PC-3 (cell line): ENCODE results near the gene BEGAIN.

Source experiments
- CTCF ChIP-seq: fragments of 300-600 bp; sonication (generic); conservative IDR thresholded peaks from 2 replicates; pipeline ENCODE4 v1.5.1; 2017; ENCODE audit warnings: antibody characterized with exemption, low read depth, mild to moderate bottlenecking, low read length
- EZH2 ChIP-seq: fragments of 300-600 bp; sonication (generic); IDR thresholded peaks from one replicate; pipeline ENCODE4 v1.6.1; 2017; ENCODE audit warnings: antibody characterized with exemption, mild to moderate bottlenecking, low read length; ENCODE audit not compliant: unreplicated experiment

DNA sequence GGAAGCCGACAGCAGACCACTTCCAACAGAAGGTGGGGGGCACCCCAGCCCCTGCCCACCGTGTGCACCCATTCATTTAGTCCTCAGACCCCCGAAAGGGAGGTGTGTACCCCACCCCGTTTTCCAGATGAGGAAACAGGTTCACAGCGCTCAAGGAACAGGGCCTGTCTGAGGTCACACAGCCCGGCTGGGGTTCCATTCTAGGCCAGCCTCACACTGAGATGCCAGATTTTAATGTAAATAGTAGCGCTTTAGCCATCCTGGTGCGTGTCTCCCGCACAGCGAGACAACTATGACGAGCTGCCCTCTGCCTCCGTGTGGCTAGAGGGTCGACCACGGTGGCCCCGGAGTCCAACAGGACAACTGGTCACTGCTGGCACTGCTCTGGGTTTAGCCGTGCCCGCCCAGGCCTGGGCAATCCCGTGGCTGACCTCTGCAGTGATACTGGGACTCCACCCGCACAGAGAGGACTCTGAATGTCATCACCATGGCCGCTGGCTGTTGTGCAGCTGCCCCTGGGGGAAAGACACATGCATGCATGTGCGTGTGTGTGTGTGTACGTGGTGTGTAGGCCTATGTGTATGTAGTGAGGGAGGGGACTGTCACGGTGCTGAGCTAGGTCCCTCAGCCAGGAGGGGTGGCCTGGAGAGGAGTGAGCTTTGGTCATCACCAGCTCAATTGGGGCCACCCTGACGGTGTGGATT, 31.6 kb downstream of the BEGAIN start:
- no peak for TF ChIP-seq CTCF
- no peak for TF ChIP-seq EZH2
